ENCODE measurements around the gene FYN. TPM values are rescaled to one million over a fixed set of nuclear protein-coding genes. Genes with fewer than 3 reads are reported as not detected.

The FYN gene
- total and polyA plus RNA-seq, 2 of the 13 experiments (the other 11 are each of a cell fraction or from before 2014, with no cell fraction given) = 15.5 to 24.6 TPM

DNA sequence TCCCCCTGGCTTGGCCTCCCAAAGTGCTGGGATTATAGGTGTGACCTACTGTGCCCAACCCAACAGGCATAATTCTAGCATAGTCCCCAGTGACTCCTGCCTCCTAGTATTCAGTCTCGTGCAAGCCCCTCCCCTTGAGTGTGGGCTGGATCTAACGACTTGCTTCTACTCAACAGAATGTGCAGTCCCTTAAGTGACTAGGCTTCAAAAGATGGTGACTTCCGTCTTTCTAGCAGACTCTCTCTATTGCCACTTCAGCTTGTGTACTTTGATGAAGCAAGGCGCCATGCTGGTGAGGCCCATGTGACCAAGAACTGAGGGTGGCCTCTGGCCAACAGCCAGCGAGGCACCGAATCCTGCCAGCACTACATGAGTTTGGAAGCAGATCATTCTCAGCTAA, 157.9 kb downstream of the FYN start:
- Histone ChIP-seq H3K79me2 (ENCODE audit: insufficient read depth, low read length) (no peaks in the 10 kb centered on the region), H3K27me3 (ENCODE audit: control insufficient read depth in 1 of 2, insufficient read depth in 2 of 2, low read length in 2 of 2) (no peaks in the 10 kb centered on the region), H2AFZ (ENCODE audit: low read length) (no peak overlapping the region), H3K4me2 (ENCODE audit: low read depth, low read length) (no peak overlapping the region), H3K9me3 (ENCODE audit: low read length) (no peaks in the 10 kb centered on the region), H3K27ac (ENCODE audit: extremely low read length, insufficient read depth, low read length) (no peak overlapping the region), H4K20me1 (ENCODE audit: insufficient read depth, low read length) (no peaks in the 10 kb centered on the region), H3K4me1 (ENCODE audit: insufficient read depth, low read length) (no peaks in the 10 kb centered on the region), H3K36me3 (replicated peaks in 1 of 2; ENCODE audit: control insufficient read depth in 1 of 2, insufficient read depth in 2 of 2, low read length in 2 of 2) (no peaks in the 10 kb centered on the region; a peak in 1 of 5 replicates), H3K9ac (ENCODE audit: insufficient read depth, low read depth, low read length) (no peak overlapping the region), H3K4me3 (replicated peaks in 1 of 3; ENCODE audit: insufficient read depth in 1 of 3, low read depth in 2 of 3, low read length in 3 of 3) (no peak overlapping the region)
- POLR2A ChIA-PET = no interaction called here
- TF ChIP-seq, protein P1, sequence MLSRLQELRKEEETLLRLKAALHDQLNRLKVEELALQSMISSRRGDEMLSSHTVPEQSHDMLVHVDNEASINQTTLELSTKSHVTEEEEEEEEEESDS (CRISPR knock-in tag; IDR thresholded peaks at IDR 0.05; ENCODE audit: borderline replicate concordance) = no peak
- TF ChIP-seq, protein P2, sequence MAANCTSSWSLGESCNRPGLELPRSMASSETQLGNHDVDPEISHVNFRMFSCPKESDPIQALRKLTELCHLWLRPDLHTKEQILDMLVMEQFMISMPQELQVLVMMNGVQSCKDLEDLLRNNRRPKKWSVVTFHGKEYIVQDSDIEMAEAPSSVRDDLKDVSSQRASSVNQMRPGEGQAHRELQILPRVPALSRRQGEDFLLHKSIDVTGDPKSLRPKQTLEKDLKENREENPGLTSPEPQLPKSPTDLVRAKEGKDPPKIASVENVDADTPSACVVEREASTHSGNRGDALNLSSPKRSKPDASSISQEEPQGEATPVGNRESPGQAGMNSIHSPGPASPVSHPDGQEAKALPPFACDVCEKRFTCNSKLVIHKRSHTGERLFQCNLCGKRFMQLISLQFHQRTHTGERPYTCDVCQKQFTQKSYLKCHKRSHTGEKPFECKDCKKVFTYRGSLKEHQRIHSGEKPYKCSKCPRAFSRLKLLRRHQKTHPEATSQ (CRISPR knock-in tag; IDR thresholded peaks at IDR 0.05; ENCODE audit: borderline replicate concordance) = no peak
- TF ChIP-seq CBX1 (IDR thresholded peaks at IDR 0.05; ENCODE audit: low read depth) = no peak
- no peak for TF ChIP-seq REXO4 (CRISPR knock-in tag; IDR thresholded peaks at IDR 0.05; ENCODE audit: borderline replicate concordance)
- TF ChIP-seq ZBTB7B (CRISPR knock-in tag; IDR thresholded peaks at IDR 0.05) = no peak
- no peak for TF ChIP-seq CBX2 (IDR thresholded peaks at IDR 0.05; ENCODE audit: low read depth, low read length)
- no peak for TF ChIP-seq CBX2 (CRISPR knock-in tag; IDR thresholded peaks at IDR 0.05; ENCODE audit: low read depth)
- no peak for TF ChIP-seq ESRRA (CRISPR knock-in tag; IDR thresholded peaks at IDR 0.05; ENCODE audit: low read depth)
- TF ChIP-seq SIX1 (CRISPR knock-in tag; IDR thresholded peaks at IDR 0.05; ENCODE audit: borderline replicate concordance) = no peak
- TF ChIP-seq PCBP2 (optimal IDR thresholded peaks at IDR 0.05; ENCODE audit: low read depth, low read length, poor library complexity, severe bottlenecking) = no peak
- TF ChIP-seq MAFK (conservative IDR thresholded peaks at IDR 0.05 in 1 of 2, IDR thresholded peaks at IDR 0.05 in 1 of 2; ENCODE audit: low read length in 2 of 2) = no peak
- TF ChIP-seq, protein P3, sequence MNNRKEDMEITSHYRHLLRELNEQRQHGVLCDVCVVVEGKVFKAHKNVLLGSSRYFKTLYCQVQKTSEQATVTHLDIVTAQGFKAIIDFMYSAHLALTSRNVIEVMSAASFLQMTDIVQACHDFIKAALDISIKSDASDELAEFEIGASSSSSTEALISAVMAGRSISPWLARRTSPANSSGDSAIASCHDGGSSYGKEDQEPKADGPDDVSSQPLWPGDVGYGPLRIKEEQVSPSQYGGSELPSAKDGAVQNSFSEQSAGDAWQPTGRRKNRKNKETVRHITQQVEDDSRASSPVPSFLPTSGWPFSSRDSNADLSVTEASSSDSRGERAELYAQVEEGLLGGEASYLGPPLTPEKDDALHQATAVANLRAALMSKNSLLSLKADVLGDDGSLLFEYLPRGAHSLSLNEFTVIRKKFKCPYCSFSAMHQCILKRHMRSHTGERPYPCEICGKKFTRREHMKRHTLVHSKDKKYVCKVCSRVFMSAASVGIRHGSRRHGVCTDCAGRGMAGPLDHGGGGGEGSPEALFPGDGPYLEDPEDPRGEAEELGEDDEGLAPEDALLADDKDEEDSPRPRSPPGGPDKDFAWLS (CRISPR knock-in tag; IDR thresholded peaks at IDR 0.05; ENCODE audit: borderline replicate concordance) = no peak
- in situ Hi-C loops (cut with HindIII; ENCODE audit: extremely low pct_ligation_motif_present, low pct_unique_long_range_greater_than_20kb) = loop anchor here (25.0 kb wide), 1 partner anchor 447 kb away; no protein-coding TSS in a partner anchor
- CTCF ChIA-PET (ENCODE audit: low intra/inter-chr PET ratio, low total read pairs) = no interaction called here
- 77% methylated on average over 6 of the region's 6 CpGs for WGBS (ENCODE audit: low lambda C conversion rate)
- DNase-seq (ENCODE audit: low spot score) = no peak
- no peak for ATAC-seq
- intact Hi-C loops (cut with micrococcal nuclease; ENCODE audit: unreplicated experiment) = no loop called here
- no TSS peak for BruUV-seq (replicated peaks)
- FAIRE-seq = no peak

All from HepG2 (cell line).